T47D (cell line): ENCODE measurements around the gene LARGE1.

Experiments used
- DNase-seq, 2 experiments: peaks; one replicate each; pipeline versions ENCODE4 v3.0.0 to v3.0.0-alpha.2; 2011 to 2012; ENCODE audit warnings: low read depth in 1 of 2, low spot score in 1 of 2
- JUND ChIP-seq: IDR thresholded peaks from 2 replicates; pipeline ENCODE4 v1.6.1; 2012; ENCODE audit warnings: low read depth
- in situ Hi-C: cut with HindIII; loops from 2 replicates; pipeline ENCODE4 v1.10.0; 2016; ENCODE audit warnings: low sequenced_read_pairs, low pct_unique_long_range_greater_than_20kb

LARGE1 gene

DNA sequence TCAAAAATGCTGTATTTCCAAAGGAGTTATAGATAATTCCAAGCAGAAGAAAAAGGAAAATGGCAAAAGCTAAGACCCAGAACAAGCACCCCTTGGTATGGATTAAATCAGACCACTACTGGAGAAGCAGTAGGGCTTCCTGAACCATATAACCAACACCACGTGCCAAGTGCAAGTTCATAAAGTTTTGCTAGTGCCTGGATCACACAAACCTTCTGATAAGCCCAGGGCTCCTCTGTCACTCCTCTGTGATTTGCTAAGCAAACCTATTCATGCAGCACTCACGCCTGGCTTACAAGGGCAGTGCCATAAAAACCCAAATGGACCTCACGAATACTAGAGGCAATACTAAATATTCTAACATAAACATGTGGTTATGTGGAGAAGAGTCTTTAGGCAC is 13.3 kb downstream of the LARGE1 start:
- in situ Hi-C loops, result no loop called here
- DNase-seq, result no peak
- no peak for TF ChIP-seq JUND

DNA sequence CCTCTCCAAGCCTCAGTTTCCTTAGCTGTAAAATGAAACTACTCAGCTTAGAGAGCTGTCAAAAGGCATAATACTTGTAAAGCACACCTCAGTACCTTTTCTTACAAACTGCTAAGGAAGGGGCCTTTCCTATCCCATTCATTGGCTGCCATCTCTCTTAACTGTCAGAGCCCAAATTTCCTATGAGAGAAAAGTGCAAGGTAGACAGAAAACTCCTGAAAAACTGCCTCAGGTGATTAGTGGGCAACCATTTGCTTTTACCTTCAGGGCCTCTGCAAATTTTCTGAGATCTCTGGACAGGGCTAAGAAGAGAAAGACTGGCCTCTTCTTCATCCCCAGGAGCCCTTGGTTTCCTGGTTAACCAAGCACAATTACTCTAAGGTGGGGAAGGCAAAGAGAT is 13.8 kb downstream of the LARGE1 start:
- in situ Hi-C loops, result no loop called here
- no peak for DNase-seq
- no peak for TF ChIP-seq JUND

DNA sequence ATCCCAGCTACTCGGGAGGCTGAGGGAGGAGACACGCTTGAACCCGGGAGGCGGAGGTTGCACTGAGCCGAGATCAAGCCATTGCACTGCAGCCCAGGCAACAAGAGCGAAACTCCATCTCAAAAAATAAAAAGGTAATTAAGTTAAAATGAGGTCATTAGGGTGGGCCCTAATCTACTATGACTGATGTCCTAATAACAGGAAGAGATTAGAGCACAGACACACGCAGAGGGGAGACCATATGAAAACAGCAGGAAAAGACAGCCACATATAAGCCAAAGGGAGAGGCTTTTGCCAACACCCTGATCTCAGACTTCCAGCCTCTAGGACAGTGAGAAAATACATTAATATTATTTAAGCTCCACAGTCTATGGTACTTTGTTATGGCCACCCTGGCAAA is 17.3 kb downstream of the LARGE1 start:
- no peak for DNase-seq
- in situ Hi-C loops, result no loop called here
- TF ChIP-seq JUND, result no peak

DNA sequence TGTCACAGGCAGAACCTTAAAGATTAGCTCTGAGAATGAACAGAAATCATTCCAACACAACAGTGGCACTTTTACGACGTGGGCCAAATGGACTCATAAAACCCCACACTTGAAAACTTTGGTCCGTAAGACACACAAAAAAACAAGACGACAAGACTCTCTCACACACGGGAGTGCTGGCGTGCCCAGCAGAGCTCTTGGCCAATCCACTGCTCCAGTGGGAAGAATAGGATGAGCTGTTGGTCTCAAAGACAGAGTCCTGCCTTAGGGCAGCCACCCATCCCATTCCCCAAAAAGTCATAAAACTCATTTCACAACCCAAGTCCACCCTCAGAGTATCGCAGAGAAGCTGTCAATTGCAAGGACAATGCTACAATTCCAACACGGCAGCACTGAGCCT is 18.2 kb downstream of the LARGE1 start:
- in situ Hi-C loops, result no loop called here
- TF ChIP-seq JUND, result no peak
- no peak for DNase-seq

DNA sequence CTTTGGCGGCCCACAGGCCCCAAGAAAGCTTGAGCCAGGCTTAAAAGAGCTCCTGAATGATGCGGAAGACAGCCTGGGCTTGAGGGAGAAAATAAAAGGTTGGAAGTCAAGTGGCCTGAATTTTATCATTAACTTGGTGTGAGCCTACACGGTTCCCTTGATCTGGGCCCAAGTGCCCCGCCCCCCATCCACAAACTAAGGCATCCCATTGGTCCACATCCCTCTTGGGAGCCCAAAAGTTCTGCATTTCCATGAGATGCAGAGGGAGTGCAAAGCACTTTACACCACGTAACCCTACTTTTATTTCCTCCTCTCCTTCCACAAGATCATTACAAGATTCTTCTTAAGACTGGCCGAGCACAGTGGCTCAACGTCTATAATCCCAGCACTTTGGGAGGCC is 22.2 kb downstream of the LARGE1 start:
- in situ Hi-C loops, result no loop called here
- no peak for DNase-seq
- TF ChIP-seq JUND, result no peak

DNA sequence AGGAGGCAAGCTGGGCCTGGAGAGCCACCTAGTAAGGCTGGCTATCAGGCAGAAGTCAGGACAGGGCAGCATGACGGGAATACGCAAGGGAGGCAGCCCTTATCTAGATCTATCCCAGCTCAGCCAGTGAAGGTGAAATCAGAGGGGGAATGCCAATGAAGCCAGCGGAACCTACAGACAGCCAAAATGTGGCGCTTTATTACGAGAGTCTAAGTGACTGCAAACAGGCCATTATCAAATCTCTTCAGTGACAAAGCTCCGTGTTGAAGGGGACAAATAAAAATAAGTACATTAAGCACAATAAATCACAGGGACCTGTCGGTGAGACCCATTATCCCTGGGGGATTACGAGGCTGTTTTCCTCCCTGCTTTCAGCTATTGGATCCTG is 22.8 kb downstream of the LARGE1 start:
- no peak for DNase-seq
- TF ChIP-seq JUND, result no peak
- in situ Hi-C loops, result no loop called here

DNA sequence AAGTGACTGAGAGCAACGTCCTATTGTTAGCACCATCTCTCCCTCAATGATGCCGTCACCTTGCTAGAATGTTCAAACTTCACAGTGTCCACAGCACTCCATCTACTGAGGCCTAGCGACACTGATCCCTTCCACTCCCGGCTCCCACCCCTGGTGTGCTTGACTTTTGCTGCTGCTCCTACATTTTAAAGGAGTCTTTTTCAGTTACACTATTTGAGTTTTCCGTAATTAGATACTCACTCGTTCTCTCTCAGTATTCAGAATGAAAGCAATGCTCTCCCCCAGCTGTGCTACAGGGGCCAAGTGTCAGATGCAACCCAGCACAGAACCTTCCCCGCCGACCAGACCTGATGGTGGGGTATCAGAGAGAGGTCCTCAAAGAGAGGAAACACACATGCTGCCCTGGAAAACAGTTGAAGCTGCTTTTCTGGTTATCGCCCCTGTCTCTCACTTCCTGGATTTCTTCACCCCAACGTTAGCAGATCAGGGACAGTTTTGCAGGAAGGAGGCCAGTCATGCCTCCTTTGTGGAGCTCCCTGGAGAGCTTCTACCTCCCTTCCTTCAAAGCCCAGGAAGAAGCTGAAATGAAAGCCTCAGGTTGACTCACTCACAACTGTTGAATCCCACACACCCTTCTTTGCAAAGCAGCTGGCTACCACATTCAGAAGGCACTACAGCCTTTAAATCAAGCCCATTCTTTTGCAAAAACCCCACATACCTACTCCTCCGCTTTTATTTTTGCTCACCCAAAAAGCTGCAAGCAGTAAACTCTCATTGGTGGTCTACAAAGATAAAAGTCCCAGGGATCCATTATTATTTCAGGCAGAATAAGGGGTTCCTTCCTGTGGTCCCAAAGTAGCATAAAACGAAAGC is 23.5 kb downstream of the LARGE1 start:
- DNase-seq, result no peak
- TF ChIP-seq JUND, result no peak
- in situ Hi-C loops, result no loop called here

DNA sequence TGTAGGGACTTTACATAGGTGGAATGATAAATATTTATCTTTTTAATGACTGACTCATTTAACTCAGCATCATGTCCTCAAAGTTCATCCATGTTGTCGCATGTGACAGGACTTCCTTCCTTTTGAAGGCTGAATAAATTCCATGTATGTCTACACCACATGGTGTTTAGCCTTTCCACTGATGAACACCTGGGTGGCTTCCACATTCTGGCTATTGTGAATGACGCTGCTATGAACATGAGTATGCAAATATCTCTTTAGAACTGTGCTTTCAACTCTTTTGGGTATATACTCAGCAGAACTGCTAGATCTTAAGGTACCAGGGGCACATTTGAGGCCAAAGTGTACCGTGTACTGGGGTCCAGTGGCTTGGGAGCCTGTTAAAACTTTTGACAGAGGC is 24.1 kb downstream of the LARGE1 start:
- no peak for DNase-seq
- in situ Hi-C loops, result no loop called here
- TF ChIP-seq JUND, result no peak

DNA sequence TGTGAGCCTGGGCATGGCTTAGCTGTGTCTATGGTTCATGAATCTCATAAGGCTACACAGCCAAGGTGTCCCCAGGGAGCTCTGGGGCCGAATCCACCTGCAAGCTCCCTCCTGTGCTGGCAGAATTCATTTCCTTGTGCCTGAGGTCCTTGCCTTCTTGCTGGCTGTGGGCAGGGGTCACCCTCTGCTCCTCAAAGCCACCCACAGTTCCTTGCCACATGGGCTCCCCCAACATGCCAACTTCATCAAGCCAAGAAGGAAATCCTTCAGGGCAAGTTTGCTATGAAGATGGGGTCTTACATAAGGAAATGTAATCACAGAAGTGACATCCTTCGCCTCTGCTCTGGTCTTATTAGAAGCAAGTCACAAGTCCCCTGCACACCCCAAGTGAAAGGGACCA is 24.8 kb downstream of the LARGE1 start:
- in situ Hi-C loops, result no loop called here
- TF ChIP-seq JUND, result no peak
- no peak for DNase-seq

DNA sequence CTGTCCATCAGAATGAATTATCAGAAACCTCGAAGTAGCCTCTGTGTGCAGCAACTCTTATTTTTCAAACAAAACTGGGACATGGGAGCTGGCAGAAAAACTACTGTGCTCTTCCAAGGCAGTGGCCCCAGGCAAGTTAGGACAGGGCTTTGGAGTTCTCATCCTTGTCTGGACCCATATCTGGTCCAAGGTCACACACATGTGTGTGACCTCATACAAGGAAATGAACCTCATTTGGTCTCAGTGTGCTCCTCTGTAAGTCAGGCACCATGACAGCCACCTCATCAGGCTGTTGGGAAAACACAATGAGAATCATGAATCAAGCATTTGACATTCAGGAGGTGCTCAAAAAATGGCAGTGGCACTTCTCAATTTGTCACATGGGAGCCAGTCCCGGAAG is 25.8 kb downstream of the LARGE1 start:
- DNase-seq, result peak in 1 of 2 experiments; percentile 13
- no peak for TF ChIP-seq JUND
- in situ Hi-C loops, result no loop called here

DNA sequence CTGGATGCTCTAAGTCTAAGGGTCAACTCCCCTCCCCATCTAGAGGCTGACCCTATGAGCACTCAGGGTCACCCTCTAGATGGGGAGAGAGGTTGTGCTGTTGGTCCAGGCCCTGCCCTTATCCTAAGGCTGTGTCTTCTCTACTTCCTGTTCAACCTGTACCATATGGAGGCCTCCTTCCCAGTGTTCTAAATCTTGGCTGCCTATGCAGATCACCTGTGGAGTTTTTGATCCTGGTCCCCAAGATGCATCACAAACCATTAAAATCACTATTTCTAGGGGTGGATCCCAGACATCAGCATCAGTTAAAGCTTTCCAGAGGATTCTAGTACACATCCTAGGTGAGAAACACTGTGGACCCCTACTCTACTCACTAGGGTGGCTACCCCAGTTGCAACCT is 26.2 kb downstream of the LARGE1 start:
- in situ Hi-C loops, result no loop called here
- no peak for DNase-seq
- TF ChIP-seq JUND, result no peak

DNA sequence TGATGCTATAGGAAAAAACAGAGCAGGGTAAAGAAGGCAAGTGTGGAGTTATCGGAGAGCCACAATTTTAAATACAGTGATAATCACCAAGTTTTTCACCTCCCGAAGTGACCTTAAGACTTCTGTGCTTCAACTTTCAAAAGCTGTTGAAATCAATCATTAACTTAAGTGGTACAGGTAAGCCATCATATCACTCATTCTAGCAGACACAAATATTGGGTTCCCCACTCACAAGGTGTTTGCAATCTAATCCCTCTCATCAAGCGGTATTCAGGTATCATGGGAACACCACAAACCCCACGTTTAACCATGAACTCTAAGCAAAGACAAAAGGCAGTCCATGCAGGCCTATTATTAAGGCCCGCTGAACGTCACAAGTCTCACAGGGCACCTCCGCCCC is 26.8 kb downstream of the LARGE1 start:
- in situ Hi-C loops, result no loop called here
- no peak for TF ChIP-seq JUND
- DNase-seq, result no peak

DNA sequence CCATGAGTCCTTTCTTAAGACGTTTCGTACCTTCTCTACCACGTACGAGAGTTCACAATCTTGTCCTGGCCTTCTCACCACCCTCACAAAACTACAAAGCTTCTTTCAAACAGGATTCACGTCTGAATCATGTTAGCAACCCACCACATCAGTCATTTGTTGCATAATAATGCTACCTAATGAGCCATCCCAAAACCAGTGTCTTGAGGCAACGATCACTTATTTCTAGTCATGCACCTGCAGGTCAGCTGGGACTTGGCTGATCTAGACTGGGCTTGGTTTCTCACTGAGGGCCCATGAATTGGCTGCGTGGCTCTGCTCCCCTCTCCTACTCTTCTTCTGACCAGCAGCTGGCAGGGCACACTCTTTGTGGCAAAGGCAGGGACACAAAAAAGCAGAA is 28.3 kb downstream of the LARGE1 start:
- no peak for DNase-seq
- in situ Hi-C loops, result no loop called here
- no peak for TF ChIP-seq JUND

DNA sequence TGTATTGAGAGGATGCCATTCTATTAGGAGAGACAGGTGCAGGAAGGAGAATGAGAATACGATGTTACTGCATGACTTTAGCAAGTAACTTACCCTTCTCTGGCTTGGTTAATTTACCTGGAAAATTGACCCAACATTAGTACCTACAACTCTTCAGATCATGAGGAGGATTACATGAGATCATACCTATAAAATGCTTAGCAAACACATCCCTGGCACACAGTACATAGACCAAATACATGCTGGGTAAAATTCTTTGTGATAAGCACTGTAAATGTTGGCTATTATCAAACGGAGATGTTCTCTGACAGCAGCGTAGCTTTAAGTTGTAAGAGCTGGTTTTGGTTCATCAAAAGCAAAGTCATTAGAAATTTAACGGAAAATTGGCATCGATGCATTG is 28.8 kb downstream of the LARGE1 start:
- DNase-seq, result no peak
- no peak for TF ChIP-seq JUND
- in situ Hi-C loops, result no loop called here
